Measurements from ENCODE around the gene CPSF2. TPM values are rescaled to one million over a fixed set of nuclear protein-coding genes. Genes with fewer than 3 reads are reported as not detected.

Gene CPSF2
- polyA plus RNA-seq, 1 experiment: 55.3 TPM

GRCh38 chr14:92217936-92218335, 96.2 kb downstream of the CPSF2 start:
- DNase-seq (ENCODE audit: low read depth, low spot score): no peak
- Histone ChIP-seq H3K9me3 (ENCODE audit: control insufficient read depth, insufficient read depth, low read length) (no peaks in the 10 kb centered on the region), H3K4me3 (ENCODE audit: low read depth, low read length) (no peak overlapping the region), H3K27me3 (ENCODE audit: control insufficient read depth, insufficient read depth, low read length) (no peaks in the 10 kb centered on the region), H3K27ac (ENCODE audit: low read depth, low read length) (no peak overlapping the region)
- ChIA-PET CTCF (interaction anchor here (0.7 kb wide), 2 partner anchors 18 to 83 kb away, joined by 3 read pairs; no protein-coding TSS in a partner anchor), POLR2A (no interaction called here)
- TF ChIP-seq, protein P1, sequence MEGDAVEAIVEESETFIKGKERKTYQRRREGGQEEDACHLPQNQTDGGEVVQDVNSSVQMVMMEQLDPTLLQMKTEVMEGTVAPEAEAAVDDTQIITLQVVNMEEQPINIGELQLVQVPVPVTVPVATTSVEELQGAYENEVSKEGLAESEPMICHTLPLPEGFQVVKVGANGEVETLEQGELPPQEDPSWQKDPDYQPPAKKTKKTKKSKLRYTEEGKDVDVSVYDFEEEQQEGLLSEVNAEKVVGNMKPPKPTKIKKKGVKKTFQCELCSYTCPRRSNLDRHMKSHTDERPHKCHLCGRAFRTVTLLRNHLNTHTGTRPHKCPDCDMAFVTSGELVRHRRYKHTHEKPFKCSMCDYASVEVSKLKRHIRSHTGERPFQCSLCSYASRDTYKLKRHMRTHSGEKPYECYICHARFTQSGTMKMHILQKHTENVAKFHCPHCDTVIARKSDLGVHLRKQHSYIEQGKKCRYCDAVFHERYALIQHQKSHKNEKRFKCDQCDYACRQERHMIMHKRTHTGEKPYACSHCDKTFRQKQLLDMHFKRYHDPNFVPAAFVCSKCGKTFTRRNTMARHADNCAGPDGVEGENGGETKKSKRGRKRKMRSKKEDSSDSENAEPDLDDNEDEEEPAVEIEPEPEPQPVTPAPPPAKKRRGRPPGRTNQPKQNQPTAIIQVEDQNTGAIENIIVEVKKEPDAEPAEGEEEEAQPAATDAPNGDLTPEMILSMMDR (IDR thresholded peaks at IDR 0.05; ENCODE audit: low read depth, low read length): no peak

Other genes starting within 250 kb of the CPSF2 start
- 116 and 176 TPM in 2 replicates for gene FBLN5, start 174.3 kb upstream of the CPSF2 start, polyA plus RNA-seq (2011; rRNA removed)
- 22.8 and 35.5 TPM in 2 replicates for gene TRIP11, start 81.9 kb upstream of the CPSF2 start, polyA plus RNA-seq (2011; rRNA removed)
- gene ATXN3, start 15.4 kb upstream of the CPSF2 start, polyA plus RNA-seq (2011; rRNA removed): 28.9 and 38.2 TPM in 2 replicates
- 345 and 448 TPM in 2 replicates for gene NDUFB1, start 263 bp upstream of the CPSF2 start, polyA plus RNA-seq (2011; rRNA removed)
- not detected in 2 replicates for gene SLC24A4, start 201.2 kb downstream of the CPSF2 start, polyA plus RNA-seq (2011; rRNA removed)

Data from AG04450 (cell line).